ENCODE results near the gene SEMA5B.

- TF ChIP-seq JUN (IDR thresholded peaks at IDR 0.05; ENCODE audit: borderline replicate concordance, insufficient read depth, insufficient read length, low read depth) (no peak), EZH2 (IDR thresholded peaks at IDR 0.05; ENCODE audit: borderline replicate concordance, low read depth, low read length, severe bottlenecking) (no peak), CTCF (IDR thresholded peaks at IDR 0.05; ENCODE audit: extremely low read depth in 1 of 2, insufficient read depth in 1 of 2, low read depth in 1 of 2, low read length in 2 of 2) (no peak), POLR2A (IDR thresholded peaks at IDR 0.05; ENCODE audit: low read depth, low read length) (no peak), POLR2AphosphoS5 (IDR thresholded peaks at IDR 0.05; ENCODE audit: insufficient read depth, low read depth, low read length) (no peak), GATA2 (IDR thresholded peaks at IDR 0.05; ENCODE audit: insufficient read depth, insufficient read length, low read depth, low read length) (no peak), MAX (IDR thresholded peaks at IDR 0.05; ENCODE audit: insufficient read depth, insufficient read length) (no peak), MYC (IDR thresholded peaks at IDR 0.05; ENCODE audit: low read depth, low read length) (no peak), FOS (IDR thresholded peaks at IDR 0.05; ENCODE audit: borderline replicate concordance, insufficient read depth, low read length) (no peak)
Observed at GRCh38 chr3:122994954-122995353, 32.6 kb downstream of the SEMA5B start.

All from endothelial cell of umbilical vein (primary cell).